SJSA1 (cell line): ENCODE data around the gene OSER1. TPM values are rescaled to one million over a fixed set of nuclear protein-coding genes. Genes with fewer than 3 reads are reported as not detected.

Experiments used
- DNase-seq, 2 experiments: peaks; one replicate each; pipeline ENCODE4 v3.0.0-alpha.2; 2015 to 2020; ENCODE audit warnings: low spot score in 2 of 2, low read depth in 1 of 2
- H3K27ac ChIP-seq: fragments of 250-450 bp; sonication (Bioruptor Pico); 2 replicates; pipeline ENCODE4 v1.5.1; 2020; ENCODE audit warnings: mild to moderate bottlenecking, moderate library complexity
- H3K27me3 ChIP-seq: fragments of 250-450 bp; sonication (Bioruptor Pico); replicated peaks from 2 replicates; pipeline ENCODE4 v1.5.1; 2020; ENCODE audit warnings: mild to moderate bottlenecking, moderate library complexity
- H3K36me3 ChIP-seq: fragments of 250-450 bp; sonication (Bioruptor Pico); 2 replicates; pipeline ENCODE4 v1.5.1; 2020; ENCODE audit warnings: mild to moderate bottlenecking
- H3K4me1 ChIP-seq: fragments of 250-450 bp; sonication (Bioruptor Pico); replicated peaks from 2 replicates; pipeline ENCODE4 v1.6.1; 2021; ENCODE audit warnings: mild to moderate bottlenecking
- H3K4me3 ChIP-seq: fragments of 250-450 bp; sonication (Bioruptor Pico); 2 replicates; pipeline ENCODE4 v1.5.1; 2020; ENCODE audit warnings: mild to moderate bottlenecking
- H3K9me3 ChIP-seq: fragments of 250-450 bp; sonication (Bioruptor Pico); replicated peaks from 2 replicates; pipeline ENCODE4 v1.5.1; 2020; ENCODE audit warnings: mild to moderate bottlenecking
- total RNA-seq: library from RNA; depleted of rRNA; stranded (reverse); fragments of >200 nt; shearing (Covaris generic); gene quantifications from 2 replicates; pipeline ENCODE4 v1.2.3, GENCODE V29; 2014

Gene OSER1
- total RNA-seq, 1 experiment from 2014 or later: 58.7 TPM

- H3K27me3 ChIP-seq: no peaks in the 10 kb centered on the region
- peak overlapping the region; percentile 97 for H3K27ac ChIP-seq
- H3K4me1 ChIP-seq: peaks cover 52% of the 10 kb centered on the region
- peak overlapping the region; percentile 42 for H3K4me3 ChIP-seq
- peaks cover 8% of the 10 kb centered on the region for H3K36me3 ChIP-seq
- no peak for DNase-seq
- H3K9me3 ChIP-seq: no peaks in the 10 kb centered on the region
These were observed 24.4 kb downstream of the OSER1 start for GRCh38 chr20:44186201-44186600.

GRCh38 chr20:44185574-44185973, 25.0 kb downstream of the OSER1 start:
- no peak for DNase-seq
- Histone ChIP-seq H3K4me3 (peak overlapping the region; percentile 42), H3K9me3 (no peaks in the 10 kb centered on the region), H3K27ac (no peak overlapping the region), H3K36me3 (peaks cover 8% of the 10 kb centered on the region), H3K27me3 (no peaks in the 10 kb centered on the region), H3K4me1 (peaks cover 56% of the 10 kb centered on the region)

- H3K4me1 ChIP-seq: peaks cover 49% of the 10 kb centered on the region
These were observed 27.3 kb downstream of the OSER1 start for GRCh38 chr20:44183282-44183681.

GRCh38 chr20:44182863-44183262, 27.7 kb downstream of the OSER1 start:
- no peaks in the 10 kb centered on the region for H3K9me3 ChIP-seq
- H3K4me1 ChIP-seq: peaks cover 45% of the 10 kb centered on the region
- H3K4me3 ChIP-seq: no peak overlapping the region
- H3K36me3 ChIP-seq: peaks cover 8% of the 10 kb centered on the region
- H3K27ac ChIP-seq: no peak overlapping the region
- H3K27me3 ChIP-seq: no peaks in the 10 kb centered on the region
- DNase-seq: no peak

More at GRCh38 chr20:44183282-44183681, 27.3 kb downstream of the OSER1 start:
- DNase-seq: no peak
- Histone ChIP-seq H3K27ac (no peak overlapping the region), H3K9me3 (no peaks in the 10 kb centered on the region), H3K27me3 (no peaks in the 10 kb centered on the region), H3K36me3 (peaks cover 8% of the 10 kb centered on the region), H3K4me3 (no peak overlapping the region)

GRCh38 chr20:44182135-44182765, 28.3 kb downstream of the OSER1 start:
- Histone ChIP-seq H3K27ac (no peak overlapping the region), H3K36me3 (peaks cover 8% of the 10 kb centered on the region), H3K9me3 (no peaks in the 10 kb centered on the region), H3K4me1 (peaks cover 39% of the 10 kb centered on the region), H3K27me3 (no peaks in the 10 kb centered on the region), H3K4me3 (no peak overlapping the region)
- no peak for DNase-seq

- no peak overlapping the region for H3K4me3 ChIP-seq
- H3K36me3 ChIP-seq: peaks cover 8% of the 10 kb centered on the region
- peaks cover 33% of the 10 kb centered on the region for H3K4me1 ChIP-seq
- H3K9me3 ChIP-seq: no peaks in the 10 kb centered on the region
- H3K27me3 ChIP-seq: no peaks in the 10 kb centered on the region
- H3K27ac ChIP-seq: no peak overlapping the region
- no peak for DNase-seq
These were observed 29.0 kb downstream of the OSER1 start for GRCh38 chr20:44181611-44182010.

- Histone ChIP-seq H3K9me3 (no peaks in the 10 kb centered on the region), H3K36me3 (peaks cover 10% of the 10 kb centered on the region), H3K27me3 (no peaks in the 10 kb centered on the region), H3K4me1 (peaks cover 25% of the 10 kb centered on the region), H3K27ac (peak overlapping the region; percentile 24; the same call in 1 of the 2 replicates), H3K4me3 (no peak overlapping the region)
- DNase-seq: peak in 1 of 2 experiments; percentile 23
These were observed 29.8 kb downstream of the OSER1 start for GRCh38 chr20:44180814-44181213.

- no peak for DNase-seq
- H3K4me1 ChIP-seq: peaks cover 22% of the 10 kb centered on the region
- H3K9me3 ChIP-seq: no peaks in the 10 kb centered on the region
- no peaks in the 10 kb centered on the region for H3K27me3 ChIP-seq
- no peak overlapping the region for H3K4me3 ChIP-seq
- peaks cover 18% of the 10 kb centered on the region for H3K36me3 ChIP-seq
- H3K27ac ChIP-seq: no peak overlapping the region
These were observed 33.6 kb downstream of the OSER1 start for GRCh38 chr20:44176833-44177534.

- H3K4me3 ChIP-seq: no peak overlapping the region
- no peaks in the 10 kb centered on the region for H3K27me3 ChIP-seq
- peaks cover 15% of the 10 kb centered on the region for H3K36me3 ChIP-seq
- H3K4me1 ChIP-seq: peaks cover 29% of the 10 kb centered on the region
- no peak overlapping the region for H3K27ac ChIP-seq
- no peaks in the 10 kb centered on the region for H3K9me3 ChIP-seq
- DNase-seq: no peak
These were observed 35.4 kb downstream of the OSER1 start for GRCh38 chr20:44174996-44175765.

- Histone ChIP-seq H3K27ac (no peak overlapping the region), H3K36me3 (peaks cover 15% of the 10 kb centered on the region), H3K9me3 (no peaks in the 10 kb centered on the region), H3K4me1 (peaks cover 30% of the 10 kb centered on the region), H3K4me3 (no peak overlapping the region), H3K27me3 (no peaks in the 10 kb centered on the region)
- DNase-seq: no peak
These were observed 36.7 kb downstream of the OSER1 start for GRCh38 chr20:44173846-44174245.

- Histone ChIP-seq H3K27me3 (no peaks in the 10 kb centered on the region), H3K9me3 (no peaks in the 10 kb centered on the region), H3K27ac (no peak overlapping the region), H3K4me1 (peaks cover 37% of the 10 kb centered on the region), H3K4me3 (no peak overlapping the region), H3K36me3 (peaks cover 20% of the 10 kb centered on the region)
- no peak for DNase-seq
These were observed 37.5 kb downstream of the OSER1 start for GRCh38 chr20:44173116-44173515.

GRCh38 chr20:44172572-44172950, 38.0 kb downstream of the OSER1 start:
- no peak overlapping the region for H3K27ac ChIP-seq
- H3K4me3 ChIP-seq: no peak overlapping the region
- H3K4me1 ChIP-seq: peaks cover 42% of the 10 kb centered on the region
- no peak for DNase-seq
- no peaks in the 10 kb centered on the region for H3K27me3 ChIP-seq
- peaks cover 20% of the 10 kb centered on the region for H3K36me3 ChIP-seq
- H3K9me3 ChIP-seq: no peaks in the 10 kb centered on the region

GRCh38 chr20:44171775-44172571, 38.6 kb downstream of the OSER1 start:
- Histone ChIP-seq H3K4me3 (no peak overlapping the region), H3K27me3 (no peaks in the 10 kb centered on the region), H3K9me3 (no peaks in the 10 kb centered on the region), H3K27ac (0 out of 2 replicates have a peak overlapping the region, but pooled peaks have one; percentile 27), H3K36me3 (peaks cover 20% of the 10 kb centered on the region), H3K4me1 (peaks cover 48% of the 10 kb centered on the region)
- DNase-seq: no peak
